WTC11 (cell line): ENCODE results near the gene COLQ. TPM values are rescaled to one million over a fixed set of nuclear protein-coding genes. Genes with fewer than 3 reads are reported as not detected.

Experiments
- ATAC-seq: fragments of 200-7000 bp; cut with Tn5 transposase; 2 replicates; pipeline ENCODE4 v1.10.0; 2021; ENCODE audit warnings: mild to moderate bottlenecking, moderate library complexity
- CTCF ChIA-PET: fragments of 300-600 bp; sonication (Branson Sonifier 250); formaldehyde crosslinking; loops from one replicate; lab custom pipeline; 2021; ENCODE audit warnings: antibody characterized with exemption; lab: Charles Lee
- POLR2A ChIA-PET: fragments of 350-600 bp; sonication (Branson Sonifier 250); formaldehyde crosslinking; loops from one replicate; lab custom pipeline; 2021; ENCODE audit warnings: antibody characterized with exemption; lab: Charles Lee
- DNase-seq: peaks from one replicate; pipeline ENCODE4 v3.0.0; 2021; ENCODE audit warnings: low spot score
- H3K27ac Mint-ChIP-seq: 2 replicates; pipeline ENCODE4 v1.8.0; 2021; ENCODE audit warnings: mixed read lengths
- H3K27me3 Mint-ChIP-seq: 2 replicates; pipeline ENCODE4 v1.8.0; 2021; ENCODE audit warnings: low read depth, mild to moderate bottlenecking, moderate library complexity, mixed read lengths
- H3K36me3 Mint-ChIP-seq: 2 replicates; pipeline ENCODE4 v1.8.0; 2021; ENCODE audit warnings: mixed read lengths
- H3K4me1 Mint-ChIP-seq: 2 replicates; pipeline ENCODE4 v1.8.0; 2022; ENCODE audit warnings: mixed read lengths
- H3K4me3 Mint-ChIP-seq: 2 replicates; pipeline ENCODE4 v1.8.0; 2021; ENCODE audit warnings: mild to moderate bottlenecking, moderate library complexity, mixed read lengths
- H3K9me3 Mint-ChIP-seq: 2 replicates; pipeline ENCODE4 v1.8.0; 2021; ENCODE audit warnings: mixed read lengths
- AFF4 ChIP-seq: sonication (generic); formaldehyde crosslinking; IDR thresholded peaks from 2 replicates; pipeline ENCODE4 v1.8.1; 2023; ENCODE audit warnings: mild to moderate bottlenecking, missing genetic modification reagents, borderline replicate concordance
- ARID4B ChIP-seq: sonication (generic); formaldehyde crosslinking; IDR thresholded peaks from 2 replicates; pipeline ENCODE4 v1.8.0; 2023; ENCODE audit warnings: missing genetic modification reagents, mild to moderate bottlenecking, borderline replicate concordance
- ATF2 ChIP-seq: sonication (generic); formaldehyde crosslinking; IDR thresholded peaks from 2 replicates; pipeline ENCODE4 v1.8.1; 2022; ENCODE audit warnings: low read depth, missing genetic modification reagents, borderline replicate concordance
- CREB1 ChIP-seq: sonication (generic); formaldehyde crosslinking; IDR thresholded peaks from 2 replicates; pipeline ENCODE4 v1.8.0; 2023; ENCODE audit warnings: mild to moderate bottlenecking, missing genetic modification reagents
- CREM ChIP-seq: sonication (generic); formaldehyde crosslinking; IDR thresholded peaks from 2 replicates; pipeline ENCODE4 v1.8.1; 2022; ENCODE audit warnings: mild to moderate bottlenecking, missing genetic modification reagents, moderate library complexity
- FOXK1 ChIP-seq: sonication (generic); formaldehyde crosslinking; IDR thresholded peaks from 2 replicates; pipeline ENCODE4 v1.8.0; 2022; ENCODE audit warnings: mild to moderate bottlenecking, moderate library complexity, missing genetic modification reagents
- FOXP1 ChIP-seq: sonication (generic); formaldehyde crosslinking; IDR thresholded peaks from 2 replicates; pipeline ENCODE4 v1.8.0; 2022; ENCODE audit warnings: missing genetic modification reagents, mild to moderate bottlenecking, moderate library complexity, borderline replicate concordance
- MLX ChIP-seq: sonication (generic); formaldehyde crosslinking; IDR thresholded peaks from 2 replicates; pipeline ENCODE4 v1.8.1; 2023; ENCODE audit warnings: mild to moderate bottlenecking, missing genetic modification reagents, moderate library complexity
- MXD4 ChIP-seq: fragments of 250-450 bp; sonication (Bioruptor Pico); IDR thresholded peaks from 2 replicates; pipeline ENCODE4 v1.8.0; 2021; ENCODE audit warnings: mild to moderate bottlenecking, moderate library complexity, borderline replicate concordance
- NFYB ChIP-seq: sonication (generic); formaldehyde crosslinking; conservative IDR thresholded peaks from 2 replicates; pipeline ENCODE4 v1.8.0; 2022; ENCODE audit warnings: low read depth, missing genetic modification reagents
- PREB ChIP-seq: sonication (generic); formaldehyde crosslinking; IDR thresholded peaks from 2 replicates; pipeline ENCODE4 v1.8.1; 2022; ENCODE audit warnings: mild to moderate bottlenecking, missing genetic modification reagents, moderate library complexity, borderline replicate concordance
- TCF7 ChIP-seq: sonication (generic); formaldehyde crosslinking; IDR thresholded peaks from 2 replicates; pipeline ENCODE4 v1.8.0; 2022; ENCODE audit warnings: mild to moderate bottlenecking, low read depth, missing genetic modification reagents, moderate library complexity
- USF2 ChIP-seq: sonication (generic); formaldehyde crosslinking; IDR thresholded peaks from 2 replicates; pipeline ENCODE4 v1.8.1; 2023; ENCODE audit warnings: mild to moderate bottlenecking, missing genetic modification reagents, moderate library complexity
- ZBTB21 ChIP-seq: sonication (generic); formaldehyde crosslinking; IDR thresholded peaks from 2 replicates; pipeline ENCODE4 v1.8.1; 2023; ENCODE audit warnings: mild to moderate bottlenecking, missing genetic modification reagents, borderline replicate concordance
- ZNF138 ChIP-seq: sonication (generic); formaldehyde crosslinking; conservative IDR thresholded peaks from 2 replicates; pipeline ENCODE4 v1.8.1; 2022; ENCODE audit warnings: mild to moderate bottlenecking, moderate library complexity, missing genetic modification reagents
- ZNF232 ChIP-seq: sonication (generic); formaldehyde crosslinking; IDR thresholded peaks from 2 replicates; pipeline ENCODE4 v1.8.0; 2022; ENCODE audit warnings: mild to moderate bottlenecking, missing genetic modification reagents
- ZNF263 ChIP-seq: sonication (generic); formaldehyde crosslinking; IDR thresholded peaks from 2 replicates; pipeline ENCODE4 v1.8.1; 2022; ENCODE audit warnings: low read depth, mild to moderate bottlenecking, moderate library complexity, missing genetic modification reagents
- ZNF416 ChIP-seq: fragments of 250-450 bp; sonication (Bioruptor Pico); IDR thresholded peaks from 2 replicates; pipeline ENCODE4 v1.9.0; 2021; ENCODE audit warnings: mild to moderate bottlenecking, inconsistent platforms
- ZNF423 ChIP-seq: fragments of 250-450 bp; sonication (Bioruptor Pico); IDR thresholded peaks from 2 replicates; pipeline ENCODE4 v2.1.2; 2022; ENCODE audit warnings: mild to moderate bottlenecking, moderate library complexity
- ZNF671 ChIP-seq: fragments of 250-450 bp; sonication (Bioruptor Pico); IDR thresholded peaks from 2 replicates; pipeline ENCODE4 v1.8.0; 2021; ENCODE audit warnings: mild to moderate bottlenecking
- total RNA-seq: library from RNA; stranded (reverse); gene quantifications from 3 replicates; pipeline ENCODE4 v1.2.3, GENCODE V29; 2021

Gene COLQ
- total RNA-seq, 1 experiment from 2014 or later: 2.2 TPM

- Mint-ChIP-seq H3K36me3 (no peaks in the 10 kb centered on the region), H3K4me3 (no peak overlapping the region), H3K27ac (no peak overlapping the region), H3K27me3 (no peaks in the 10 kb centered on the region), H3K9me3 (no peaks in the 10 kb centered on the region), H3K4me1 (no peaks in the 10 kb centered on the region)
- ATAC-seq (no peak), DNase-seq (no peak)
- CTCF ChIA-PET: no interaction called here
- POLR2A ChIA-PET: no interaction called here
- TF ChIP-seq MXD4 (CRISPR knock-in tag) (no peak), ATF2 (CRISPR knock-in tag) (no peak)
Observed at GRCh38 chr3:15513116-15513515, 8.4 kb downstream of the COLQ start.

GRCh38 chr3:15512166-15512565 lies 9.3 kb downstream of the COLQ start:
- no peak overlapping the region for H3K4me3 Mint-ChIP-seq
- no peaks in the 10 kb centered on the region for H3K9me3 Mint-ChIP-seq
- DNase-seq (no peak), ATAC-seq (no peak)
- ChIA-PET CTCF (interaction anchor here (1.3 kb wide), 1 partner anchor 15 kb away, joined by 3 read pairs; no protein-coding TSS in a partner anchor), POLR2A (no interaction called here)
- H3K36me3 Mint-ChIP-seq: no peaks in the 10 kb centered on the region
- no peak overlapping the region for H3K27ac Mint-ChIP-seq
- H3K27me3 Mint-ChIP-seq: no peaks in the 10 kb centered on the region
- no peaks in the 10 kb centered on the region for H3K4me1 Mint-ChIP-seq
- no peak for TF ChIP-seq MLX (CRISPR knock-in tag)
- TF ChIP-seq FOXK1: no peak
- TF ChIP-seq CREB1 (CRISPR knock-in tag): no peak
- no peak for TF ChIP-seq ZNF416
- TF ChIP-seq ZNF671: no peak
- TF ChIP-seq NFYB (CRISPR knock-in tag): no peak

- ATAC-seq: no peak
- Mint-ChIP-seq H3K27me3 (no peaks in the 10 kb centered on the region), H3K4me3 (no peak overlapping the region), H3K36me3 (no peaks in the 10 kb centered on the region), H3K27ac (no peak overlapping the region), H3K9me3 (no peaks in the 10 kb centered on the region), H3K4me1 (no peaks in the 10 kb centered on the region)
- POLR2A ChIA-PET: no interaction called here
- CTCF ChIA-PET: interaction anchor here (1.0 to 2.1 kb wide), 2 partner anchors 16 to 243 kb away, joined by 4 to 7 read pairs; no protein-coding TSS in a partner anchor
- DNase-seq: no peak
- TF ChIP-seq PREB (CRISPR knock-in tag): no peak
- no peak for TF ChIP-seq TCF7
- no peak for TF ChIP-seq CREM (CRISPR knock-in tag)
- TF ChIP-seq ZBTB21 (CRISPR knock-in tag): no peak
- no peak for TF ChIP-seq ZNF423 (CRISPR knock-in tag)
- TF ChIP-seq ZNF416: no peak
- no peak for TF ChIP-seq ZNF263
- TF ChIP-seq ZNF232: no peak
- TF ChIP-seq FOXP1: no peak
- no peak for TF ChIP-seq ZNF138
- TF ChIP-seq ARID4B (CRISPR knock-in tag): no peak
- no peak for TF ChIP-seq USF2 (CRISPR knock-in tag)
- no peak for TF ChIP-seq AFF4 (CRISPR knock-in tag)
Observed at GRCh38 chr3:15511156-15511555, 10.3 kb downstream of the COLQ start.
